A673 (cell line): ENCODE results near the gene PPP6R2.

Source experiments
- CTCF ChIP-seq: fragments of 300-800, 200-600 bp; sonication (generic); conservative IDR thresholded peaks from 2 replicates; pipeline ENCODE4 v1.5.1; 2017; ENCODE audit warnings: low read depth, mild to moderate bottlenecking, antibody characterized with exemption, low read length, moderate library complexity, mixed read lengths
- EZH2 ChIP-seq: fragments of 200-600 bp; sonication (generic); IDR thresholded peaks from 2 replicates; pipeline ENCODE4 v1.6.1; 2017; ENCODE audit warnings: borderline replicate concordance, low read depth, mild to moderate bottlenecking, mixed read lengths, antibody characterized with exemption, low read length; ENCODE audit not compliant: poor library complexity, severe bottlenecking

GRCh38 chr22:50444663-50445062 lies 101.5 kb downstream of the PPP6R2 start:
- TF ChIP-seq EZH2 (no peak), CTCF (no peak)
